ENCODE results near the gene IQSEC3.
"Not testable (repeated sequence)": the region's sequence is repeated elsewhere in the genome, so short reads cannot be mapped to it uniquely, and the experiment has no call there.

DNA sequence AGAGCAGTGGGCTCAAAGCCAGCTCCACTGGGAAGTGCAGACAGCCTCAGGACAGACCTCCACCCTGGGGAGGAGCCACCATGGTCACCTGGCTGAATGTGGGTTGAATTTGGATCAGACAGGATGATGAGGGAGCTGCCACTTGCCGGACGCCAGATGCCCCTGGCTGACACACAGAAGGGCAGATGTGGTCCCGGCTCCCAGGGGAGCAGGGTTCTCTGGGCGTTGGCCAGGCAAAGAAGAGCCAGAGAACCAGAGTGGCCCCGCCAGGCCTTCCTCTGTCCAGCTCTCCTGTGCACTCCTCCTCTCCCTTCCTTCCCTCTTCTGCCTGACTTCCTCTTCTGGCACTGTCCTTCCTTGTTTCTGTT, 20.6 kb upstream of the IQSEC3 start:
- TF ChIP-seq, protein P1, sequence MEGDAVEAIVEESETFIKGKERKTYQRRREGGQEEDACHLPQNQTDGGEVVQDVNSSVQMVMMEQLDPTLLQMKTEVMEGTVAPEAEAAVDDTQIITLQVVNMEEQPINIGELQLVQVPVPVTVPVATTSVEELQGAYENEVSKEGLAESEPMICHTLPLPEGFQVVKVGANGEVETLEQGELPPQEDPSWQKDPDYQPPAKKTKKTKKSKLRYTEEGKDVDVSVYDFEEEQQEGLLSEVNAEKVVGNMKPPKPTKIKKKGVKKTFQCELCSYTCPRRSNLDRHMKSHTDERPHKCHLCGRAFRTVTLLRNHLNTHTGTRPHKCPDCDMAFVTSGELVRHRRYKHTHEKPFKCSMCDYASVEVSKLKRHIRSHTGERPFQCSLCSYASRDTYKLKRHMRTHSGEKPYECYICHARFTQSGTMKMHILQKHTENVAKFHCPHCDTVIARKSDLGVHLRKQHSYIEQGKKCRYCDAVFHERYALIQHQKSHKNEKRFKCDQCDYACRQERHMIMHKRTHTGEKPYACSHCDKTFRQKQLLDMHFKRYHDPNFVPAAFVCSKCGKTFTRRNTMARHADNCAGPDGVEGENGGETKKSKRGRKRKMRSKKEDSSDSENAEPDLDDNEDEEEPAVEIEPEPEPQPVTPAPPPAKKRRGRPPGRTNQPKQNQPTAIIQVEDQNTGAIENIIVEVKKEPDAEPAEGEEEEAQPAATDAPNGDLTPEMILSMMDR (IDR thresholded peaks at IDR 0.05; ENCODE audit: poor library complexity): not testable (repeated sequence)
- TF ChIP-seq EZH2 (IDR thresholded peaks at IDR 0.05; ENCODE audit: borderline replicate concordance); EZH2phosphoT487 (IDR thresholded peaks at IDR 0.05; ENCODE audit: low read depth, severe bottlenecking, unreplicated experiment): not testable (repeated sequence)
